Testis (tissue), 3 donors: ENCODE measurements around the gene OPALIN. TPM values are rescaled to one million over a fixed set of nuclear protein-coding genes. Genes with fewer than 3 reads are reported as not detected.

Experiments
- DNase-seq: peaks from one replicate; pipeline ENCODE4 v3.0.0-alpha.2; 2019
- H3K27ac ChIP-seq, 2 donors: fragments of 200-600 bp; sonication (generic); one replicate each; pipeline ENCODE4 v1.5.1; 2019
- H3K27me3 ChIP-seq: fragments of 200-600 bp; sonication (generic); one replicate; pipeline ENCODE4 v1.5.1; 2019
- H3K36me3 ChIP-seq: fragments of 200-600 bp; sonication (generic); one replicate; pipeline ENCODE4 v1.5.1; 2017; ENCODE audit warnings: low read depth; ENCODE audit errors: missing control alignments
- H3K4me1 ChIP-seq: fragments of 200-600 bp; sonication (generic); one replicate; pipeline ENCODE4 v1.5.1; 2019
- H3K4me3 ChIP-seq, 2 donors: fragments of 200-600 bp; sonication (generic); one replicate each; pipeline ENCODE4 v1.5.1; 2017 to 2019
- H3K9me3 ChIP-seq: fragments of 200-600 bp; sonication (generic); one replicate; pipeline ENCODE4 v1.5.1; 2017
- POLR2A ChIP-seq: fragments of 450-650 bp; IDR thresholded peaks from one replicate; pipeline ENCODE4 v1.6.1; 2017; ENCODE audit warnings: antibody characterized with exemption, mild to moderate bottlenecking, moderate library complexity
- WGBS, 2 donors: methylation state at CpG; one replicate each; pipeline ENCODE4 v1.1.5; 2018; 5-methylcytosine and 5-hydroxymethylcytosine counted together
- intact Hi-C: fragments of 100-400 bp; cut with DNase I; formaldehyde crosslinking; loops from one replicate; pipeline ENCODE4 v1.15.1; 2023; ENCODE audit warnings: low total_unique reads
- polyA plus RNA-seq: library from polyadenylated mRNA; stranded (reverse); fragments of 350-450 nt; fragmentation: Illumina TruSeq; extraction: RNeasy Lipid Tissue Mini Kit (QIAGEN cat#74804); gene quantifications from one replicate; pipeline ENCODE4 v1.2.3, GENCODE V29; 2014; ENCODE audit warnings: low read depth, low replicate concordance; ENCODE audit not compliant: insufficient read depth
- total RNA-seq, 2 donors: library from RNA; depleted of rRNA; stranded (reverse); fragments of >200 nt; gene quantifications; one replicate each; pipeline ENCODE4 v1.2.3, GENCODE V29; 2016
- TF ChIP-seq, protein P1 (sequence below), 3 experiments: fragments of 450-650 bp in 2 of 3; fragments of 200-600 bp in 1 of 3; sonication (generic) in 1 of 3; IDR thresholded peaks; one replicate each; pipeline ENCODE4 v1.5.1; 2016 to 2019; ENCODE audit warnings: antibody characterized with exemption in 3 of 3, mild to moderate bottlenecking in 2 of 3, moderate library complexity in 1 of 3

The OPALIN gene
- total and polyA plus RNA-seq, 3 donors from 2014 or later: not detected

- no peaks in the 10 kb centered on the region for H3K36me3 ChIP-seq
- no peaks in the 10 kb centered on the region for H3K4me1 ChIP-seq
- H3K27me3 ChIP-seq: no peaks in the 10 kb centered on the region
- no peaks in the 10 kb centered on the region for H3K9me3 ChIP-seq
- 51 to 54% methylated on average over 3 of the region's 3 CpGs for WGBS, 2 donors
- no peak for DNase-seq
- TF ChIP-seq, protein P1, sequence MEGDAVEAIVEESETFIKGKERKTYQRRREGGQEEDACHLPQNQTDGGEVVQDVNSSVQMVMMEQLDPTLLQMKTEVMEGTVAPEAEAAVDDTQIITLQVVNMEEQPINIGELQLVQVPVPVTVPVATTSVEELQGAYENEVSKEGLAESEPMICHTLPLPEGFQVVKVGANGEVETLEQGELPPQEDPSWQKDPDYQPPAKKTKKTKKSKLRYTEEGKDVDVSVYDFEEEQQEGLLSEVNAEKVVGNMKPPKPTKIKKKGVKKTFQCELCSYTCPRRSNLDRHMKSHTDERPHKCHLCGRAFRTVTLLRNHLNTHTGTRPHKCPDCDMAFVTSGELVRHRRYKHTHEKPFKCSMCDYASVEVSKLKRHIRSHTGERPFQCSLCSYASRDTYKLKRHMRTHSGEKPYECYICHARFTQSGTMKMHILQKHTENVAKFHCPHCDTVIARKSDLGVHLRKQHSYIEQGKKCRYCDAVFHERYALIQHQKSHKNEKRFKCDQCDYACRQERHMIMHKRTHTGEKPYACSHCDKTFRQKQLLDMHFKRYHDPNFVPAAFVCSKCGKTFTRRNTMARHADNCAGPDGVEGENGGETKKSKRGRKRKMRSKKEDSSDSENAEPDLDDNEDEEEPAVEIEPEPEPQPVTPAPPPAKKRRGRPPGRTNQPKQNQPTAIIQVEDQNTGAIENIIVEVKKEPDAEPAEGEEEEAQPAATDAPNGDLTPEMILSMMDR (IDR thresholded peaks at IDR 0.05): no peak
- TF ChIP-seq POLR2A: no peak
- no peak overlapping the region for H3K27ac ChIP-seq
- H3K4me3 ChIP-seq: no peak overlapping the region
- intact Hi-C loops: no loop called here
Measured at GRCh38 chr10:96319754-96320474, 38.9 kb downstream of the OPALIN start.

- Histone ChIP-seq H3K27ac (no peak overlapping the region), H3K9me3 (no peaks in the 10 kb centered on the region), H3K27me3 (no peaks in the 10 kb centered on the region), H3K36me3 (no peaks in the 10 kb centered on the region), H3K4me1 (no peaks in the 10 kb centered on the region), H3K4me3 (no peak overlapping the region)
- 85 to 86% methylated on average over 4 of the region's 4 CpGs for WGBS, 2 donors
- no peak for TF ChIP-seq POLR2A
- TF ChIP-seq, protein P1 (IDR thresholded peaks at IDR 0.05): no peak
- DNase-seq: no peak
- intact Hi-C loops: no loop called here
Measured at GRCh38 chr10:96317067-96317833, 41.6 kb downstream of the OPALIN start.

DNA sequence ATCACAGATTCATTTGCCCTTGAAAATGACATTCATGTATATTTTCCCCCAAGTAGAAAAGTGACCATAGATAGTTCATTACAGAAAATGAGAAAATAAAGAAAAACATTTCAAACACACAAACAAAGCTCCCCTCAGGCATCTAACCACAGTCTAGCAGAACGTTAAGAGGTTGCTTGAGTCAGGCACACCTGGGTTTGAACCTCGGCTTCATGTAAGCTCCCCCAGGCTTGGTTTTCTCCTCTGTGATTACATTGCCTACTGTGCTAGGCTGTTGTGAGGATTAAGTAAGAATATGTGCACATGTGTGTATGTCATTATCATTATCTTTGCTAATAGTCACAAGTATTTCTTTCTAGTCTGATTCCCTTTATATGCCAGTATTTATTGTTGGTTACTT lies 45.5 kb downstream of the OPALIN start:
- 76 to 77% methylated on average over 2 of the region's 2 CpGs for WGBS, 2 donors
- Histone ChIP-seq H3K36me3 (no peaks in the 10 kb centered on the region), H3K27me3 (no peaks in the 10 kb centered on the region), H3K9me3 (no peaks in the 10 kb centered on the region), H3K27ac (no peak overlapping the region), H3K4me1 (no peaks in the 10 kb centered on the region), H3K4me3 (no peak overlapping the region)
- no peak for DNase-seq
- intact Hi-C loops: no loop called here
- TF ChIP-seq POLR2A: no peak
- TF ChIP-seq, protein P1 (IDR thresholded peaks at IDR 0.05): no peak

- intact Hi-C loops: no loop called here
- H3K4me3 ChIP-seq: no peak overlapping the region
- H3K27me3 ChIP-seq: no peaks in the 10 kb centered on the region
- DNase-seq: no peak
- H3K27ac ChIP-seq: no peak overlapping the region
- no peaks in the 10 kb centered on the region for H3K36me3 ChIP-seq
- no peaks in the 10 kb centered on the region for H3K9me3 ChIP-seq
- TF ChIP-seq, protein P1 (IDR thresholded peaks at IDR 0.05): no peak
- no peak for TF ChIP-seq POLR2A
- H3K4me1 ChIP-seq: no peaks in the 10 kb centered on the region
- 83 to 93% methylated on average over 3 of the region's 3 CpGs for WGBS, 2 donors
Measured at GRCh38 chr10:96311180-96311715, 47.6 kb downstream of the OPALIN start.
